AG09319 (cell line): ENCODE data around the gene ELP1.

ENCODE experiments used
- DNase-seq: peaks from one replicate; pipeline ENCODE4 v3.0.0-alpha.2; 2010; ENCODE audit warnings: low read depth; ENCODE audit errors: extremely low read depth
- CTCF ChIP-seq: IDR thresholded peaks from 2 replicates; pipeline ENCODE4 v1.5.1; 2011; ENCODE audit warnings: low read depth, mild to moderate bottlenecking, inconsistent platforms, low read length, moderate library complexity

Gene ELP1

GRCh38 chr9:108859459-108860114 lies 74.3 kb downstream of the ELP1 start:
- no peak for DNase-seq
- no peak for TF ChIP-seq CTCF

DNA sequence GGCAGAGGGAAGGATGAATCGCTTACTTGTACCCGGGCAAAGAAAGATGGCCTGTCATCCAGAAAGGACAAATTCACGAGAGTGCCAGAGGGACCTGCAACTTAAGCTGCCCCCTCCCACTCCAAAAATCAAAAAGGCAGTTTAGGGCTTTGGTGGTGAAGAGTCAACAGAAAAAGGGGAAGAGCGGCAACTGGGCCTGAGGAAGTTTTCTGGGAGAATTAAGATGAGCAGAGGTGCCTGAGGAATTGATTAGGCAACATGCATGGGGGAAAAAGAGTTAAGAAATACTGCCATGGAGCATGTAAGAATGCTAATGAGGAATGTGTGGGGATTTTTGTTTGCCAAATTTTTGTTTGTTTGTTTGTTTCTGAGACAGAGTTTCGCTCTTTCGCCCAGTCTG lies 76.4 kb downstream of the ELP1 start:
- no peak for DNase-seq
- TF ChIP-seq CTCF: no peak

GRCh38 chr9:108855888-108856287 lies 78.0 kb downstream of the ELP1 start, which contains the start of gene ACTL7B:
Gene ACTL7B, minus strand, starts transcription at chr9:108855986. Its CDS starts 56 bp downstream, at chr9:108855930.
- no peak for TF ChIP-seq CTCF
- no peak for DNase-seq

GRCh38 chr9:108855529-108855886 lies 78.4 kb downstream of the ELP1 start:
- no peak for DNase-seq
- no peak for TF ChIP-seq CTCF

- no peak for TF ChIP-seq CTCF
- DNase-seq: no peak
Measured at GRCh38 chr9:108854641-108855528, 79.0 kb downstream of the ELP1 start.

DNA sequence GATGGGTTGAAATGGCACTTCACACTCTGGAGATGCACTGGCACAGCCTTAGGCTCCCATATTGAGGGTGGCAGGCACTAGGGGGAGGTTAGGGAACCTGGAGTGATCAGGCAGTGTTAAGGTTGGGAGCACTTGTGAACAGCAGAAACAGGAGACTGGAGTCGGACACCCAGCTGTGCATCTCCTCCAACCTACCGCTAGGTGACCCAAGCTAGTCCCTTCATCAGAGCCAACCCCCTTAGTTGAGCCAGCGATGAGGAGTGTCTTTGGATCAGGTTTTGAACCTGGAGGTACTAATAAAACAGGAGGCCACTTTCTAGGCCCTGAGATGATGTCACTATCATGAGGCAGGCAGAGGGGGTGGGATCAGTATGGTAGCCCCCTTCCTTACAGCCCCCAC lies 79.8 kb downstream of the ELP1 start:
- no peak for DNase-seq
- no peak for TF ChIP-seq CTCF

DNA sequence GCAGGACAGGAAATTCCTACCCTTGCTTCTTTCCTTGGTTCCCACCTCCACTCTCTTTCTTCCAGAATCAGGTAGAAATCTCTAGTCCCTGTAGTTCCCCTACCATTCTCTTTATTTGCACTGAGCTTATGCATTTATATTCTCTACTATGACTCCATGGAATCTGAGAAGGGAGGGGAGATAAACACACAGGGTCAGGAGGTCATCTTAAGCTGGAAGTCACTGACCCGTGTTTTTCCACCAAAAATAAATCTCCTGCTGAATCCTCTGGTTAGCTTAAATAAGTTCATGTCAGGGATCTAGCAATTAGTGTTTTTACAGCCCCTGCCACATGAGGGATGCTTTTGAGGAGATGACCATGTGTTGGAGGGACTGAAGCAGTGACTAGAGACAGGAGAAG lies 81.8 kb downstream of the ELP1 start:
- DNase-seq: no peak
- TF ChIP-seq CTCF: no peak
